ENCODE measurements around the gene ZNF438. TPM values are rescaled to one million over a fixed set of nuclear protein-coding genes. Genes with fewer than 3 reads are reported as not detected.

The ZNF438 gene
- total and polyA plus RNA-seq, 2 of the 8 experiments (the other 6 are each of a cell fraction or from before 2014, with no cell fraction given) = 0.95 to 1.7 TPM

GRCh38 chr10:30854656-30855055 lies 177.0 kb downstream of the ZNF438 start:
- no peaks in the 10 kb centered on the region for H3K27me3 ChIP-seq (replicated peaks in 1 of 4; ENCODE audit: control insufficient read depth in 3 of 4, extremely low read depth in 1 of 4, insufficient read depth in 3 of 4, low read length in 3 of 4)
- TF ChIP-seq FOSL1 (IDR thresholded peaks at IDR 0.05; ENCODE audit: insufficient read depth, low read depth, low read length) = no peak
- no peak for TF ChIP-seq JUND (IDR thresholded peaks at IDR 0.05; ENCODE audit: low read length)
- TF ChIP-seq TAF7 (optimal IDR thresholded peaks at IDR 0.05; ENCODE audit: borderline replicate concordance, low read depth, low read length) = no peak
- TF ChIP-seq ATF2 (IDR thresholded peaks at IDR 0.05; ENCODE audit: low read length) = no peak
- TF ChIP-seq RFX5 (IDR thresholded peaks at IDR 0.05; ENCODE audit: borderline replicate concordance, low read depth, low read length) = no peak
- TF ChIP-seq CBX8 (IDR thresholded peaks at IDR 0.05; ENCODE audit: borderline replicate concordance, low read depth, low read length) = no peak
- TF ChIP-seq BACH1 (IDR thresholded peaks at IDR 0.05; ENCODE audit: low read length) = no peak
- no peak for TF ChIP-seq ATF3 (IDR thresholded peaks at IDR 0.05; ENCODE audit: insufficient read depth, low read depth, low read length)
- TF ChIP-seq EZH2 (IDR thresholded peaks at IDR 0.05; ENCODE audit: low read depth, low read length, severe bottlenecking) = no peak
- no peak for TF ChIP-seq PHF8 (conservative IDR thresholded peaks at IDR 0.05; ENCODE audit: low read depth, low read length)
- no peak for TF ChIP-seq CEBPB (IDR thresholded peaks at IDR 0.05; ENCODE audit: low read depth, low read length)
- no peak for TF ChIP-seq TEAD4 (IDR thresholded peaks at IDR 0.05; ENCODE audit: low read depth, low read length)

More at GRCh38 chr10:30854656-30855055, 177.0 kb downstream of the ZNF438 start:
- DNase-seq (ENCODE audit: low read depth in 1 of 2, low spot score in 2 of 2) = no peak
- Histone ChIP-seq H3K18ac (ENCODE audit: extremely low read depth, low read length) (no peak overlapping the region), H3K36me3 (ENCODE audit: control insufficient read depth in 2 of 4, insufficient read depth in 4 of 4, low read length in 3 of 4) (no peaks in the 10 kb centered on the region), H4K91ac (replicated peaks; ENCODE audit: insufficient read length, low read length) (no peak overlapping the region), H3K23ac (ENCODE audit: insufficient read length) (no peak overlapping the region), H3K4me3 (ENCODE audit: extremely low read depth in 1 of 4, insufficient read depth in 2 of 4, low read depth in 3 of 4, low read length in 4 of 4) (no peak overlapping the region), H3K79me1 (ENCODE audit: low read depth, low read length) (no peaks in the 10 kb centered on the region), H2BK12ac (ENCODE audit: low read depth, low read length) (no peak overlapping the region), H2BK5ac (ENCODE audit: low read depth, low read length) (no peak overlapping the region), H4K8ac (ENCODE audit: extremely low read depth, insufficient read depth, low read length) (no peak overlapping the region), H3K9ac (replicated peaks in 1 of 4; ENCODE audit: extremely low read depth in 1 of 4, low read depth in 3 of 4, low read length in 3 of 4) (no peak overlapping the region), H3K27ac (ENCODE audit: low read depth, low read length) (no peak overlapping the region), H3K14ac (ENCODE audit: insufficient read length) (no peak overlapping the region), H3K23me2 (ENCODE audit: low read depth, low read length) (no peaks in the 10 kb centered on the region), H2AK5ac (ENCODE audit: low read depth, low read length) (no peak overlapping the region), H2AFZ (ENCODE audit: low read length) (no peak overlapping the region), H3K9me3 (ENCODE audit: insufficient read depth in 2 of 2, low read depth in 1 of 2, low read length in 1 of 2) (no peaks in the 10 kb centered on the region), H2BK20ac (ENCODE audit: low read length) (no peak overlapping the region), H3K4me1 (replicated peaks in 1 of 4; ENCODE audit: control insufficient read depth in 3 of 4, insufficient read depth in 4 of 4, low read length in 3 of 4) (peaks cover 0 to 4% (median 3%) of the 10 kb centered on the region in 4 experiments; a peak in 3 of 7 replicates), H4K20me1 (replicated peaks in 1 of 2; ENCODE audit: control insufficient read depth in 1 of 2, insufficient read depth in 2 of 2, low read length in 2 of 2) (no peaks in the 10 kb centered on the region), H3K4ac (replicated peaks; ENCODE audit: insufficient read length, low read depth, low read length) (no peak overlapping the region), H4K5ac (ENCODE audit: insufficient read length, low read depth, low read length) (no peak overlapping the region), H2BK15ac (ENCODE audit: low read length) (no peak overlapping the region), H2BK120ac (replicated peaks; ENCODE audit: low read depth, low read length) (no peak overlapping the region), H3K79me2 (ENCODE audit: control insufficient read depth in 1 of 2, insufficient read depth in 2 of 2, low read length in 2 of 2) (no peaks in the 10 kb centered on the region), H3K56ac (replicated peaks; ENCODE audit: insufficient read length, low read depth, low read length) (no peak overlapping the region), H3K4me2 (ENCODE audit: insufficient read depth in 1 of 2, low read depth in 2 of 2, low read length in 2 of 2) (no peak overlapping the region)
- POLR2A ChIA-PET (ENCODE audit: partially characterized antibody) = interaction anchor here (0.7 kb wide), 1 partner anchor 92 kb away, joined by 3 read pairs; no protein-coding TSS in a partner anchor
- 91% methylated on average over 4 of the region's 4 CpGs; no CpG with 5 or more reads in 1 of the 2 experiments for WGBS, 2 experiments (ENCODE audit: extremely low coverage in 1 of 2, insufficient coverage in 1 of 2, insufficient read length in 1 of 2, insufficient replicate concordance in 2 of 2, low coverage in 1 of 2, low lambda C conversion rate in 2 of 2, missing lambda C conversion rate in 1 of 2)
- CTCF ChIA-PET (ENCODE audit: partially characterized antibody) = interaction anchor here (0.6 to 1.3 kb wide), 2 partner anchors 141 to 334 kb away, joined by 3 read pairs; no protein-coding TSS in a partner anchor
- no peak for FAIRE-seq
